ENCODE measurements around the gene C16orf96. TPM values are rescaled to one million over a fixed set of nuclear protein-coding genes. Genes with fewer than 3 reads are reported as not detected.

C16orf96 gene
- total RNA-seq, 2 donors from 2014 or later, result 1.5 to 1.6 TPM

- H3K4me1 Mint-ChIP-seq, result peaks cover 12% of the 10 kb centered on the region
- DNase-seq, result peak; percentile 71
- Histone ChIP-seq H3K9me3 (ENCODE audit: control insufficient read depth, low read length) (peaks cover 10% of the 10 kb centered on the region), H3K4me1 (ENCODE audit: control insufficient read depth, insufficient read depth, low read length) (peaks cover 5% of the 10 kb centered on the region), H3K9ac (ENCODE audit: extremely low read depth, low read length, poor library complexity, severe bottlenecking) (no peak overlapping the region), H3K36me3 (ENCODE audit: control insufficient read depth, insufficient read depth, low read length) (no peaks in the 10 kb centered on the region), H3K27ac (ENCODE audit: low read depth, low read length) (no peak overlapping the region), H3K4me3 (ENCODE audit: low read length) (no peak overlapping the region), H3K27me3 (ENCODE audit: control insufficient read depth, insufficient read depth, low read length, poor library complexity, severe bottlenecking) (no peaks in the 10 kb centered on the region)
- no peaks in the 10 kb centered on the region for H3K36me3 Mint-ChIP-seq (ENCODE audit: low read depth)
- WGBS, 2 experiments (ENCODE audit: insufficient coverage in 1 of 2, insufficient read length in 1 of 2), result 94 to 97% methylated on average over 15 to 17 of the region's 17 CpGs
- H3K9me3 Mint-ChIP-seq, result peaks cover 13% of the 10 kb centered on the region
- H3K27me3 Mint-ChIP-seq (ENCODE audit: insufficient read depth), result peaks cover 7% of the 10 kb centered on the region
- no peak overlapping the region for H3K27ac Mint-ChIP-seq
- H3K4me3 Mint-ChIP-seq, result no peak overlapping the region
- TF ChIP-seq CTCF (conservative IDR thresholded peaks at IDR 0.05), result no peak
These were observed 35.7 kb downstream of the C16orf96 start for GRCh38 chr16:4591706-4592470.

- no peaks in the 10 kb centered on the region for H3K36me3 ChIP-seq (ENCODE audit: control insufficient read depth, insufficient read depth, low read length)
- no peak overlapping the region for H3K9ac ChIP-seq (ENCODE audit: extremely low read depth, low read length, poor library complexity, severe bottlenecking)
- no peak for TF ChIP-seq CTCF (conservative IDR thresholded peaks at IDR 0.05)
- H3K27ac ChIP-seq (ENCODE audit: low read depth, low read length), result no peak overlapping the region
- WGBS, 2 experiments (ENCODE audit: insufficient coverage in 1 of 2, insufficient read length in 1 of 2), result 29 to 43% methylated on average over 13 to 16 of the region's 16 CpGs
- peak overlapping the region; percentile 15 for H3K4me3 Mint-ChIP-seq
- no peaks in the 10 kb centered on the region for H3K36me3 Mint-ChIP-seq (ENCODE audit: low read depth)
- peaks cover 5% of the 10 kb centered on the region for H3K4me1 ChIP-seq (ENCODE audit: control insufficient read depth, insufficient read depth, low read length)
- no peak overlapping the region for H3K4me3 ChIP-seq (ENCODE audit: low read length)
- H3K27me3 Mint-ChIP-seq (ENCODE audit: insufficient read depth), result peaks cover 7% of the 10 kb centered on the region
- DNase-seq, result peak; percentile 92
- H3K27ac Mint-ChIP-seq, result peak overlapping the region; percentile 28
- peaks cover 8% of the 10 kb centered on the region for H3K9me3 ChIP-seq (ENCODE audit: control insufficient read depth, low read length)
- H3K27me3 ChIP-seq (ENCODE audit: control insufficient read depth, insufficient read depth, low read length, poor library complexity, severe bottlenecking), result no peaks in the 10 kb centered on the region
- peaks cover 12% of the 10 kb centered on the region for H3K9me3 Mint-ChIP-seq
- H3K4me1 Mint-ChIP-seq, result peaks cover 12% of the 10 kb centered on the region
These were observed 36.9 kb downstream of the C16orf96 start for GRCh38 chr16:4593086-4593485.

- WGBS, 2 experiments (ENCODE audit: insufficient coverage in 1 of 2, insufficient read length in 1 of 2), result 95 to 97% methylated on average over 33 to 38 of the region's 38 CpGs
- Histone ChIP-seq H3K36me3 (ENCODE audit: control insufficient read depth, insufficient read depth, low read length) (no peaks in the 10 kb centered on the region), H3K27ac (ENCODE audit: low read depth, low read length) (no peak overlapping the region), H3K9me3 (ENCODE audit: control insufficient read depth, low read length) (no peaks in the 10 kb centered on the region), H3K4me3 (ENCODE audit: low read length) (no peak overlapping the region), H3K9ac (ENCODE audit: extremely low read depth, low read length, poor library complexity, severe bottlenecking) (no peak overlapping the region), H3K27me3 (ENCODE audit: control insufficient read depth, insufficient read depth, low read length, poor library complexity, severe bottlenecking) (no peaks in the 10 kb centered on the region), H3K4me1 (ENCODE audit: control insufficient read depth, insufficient read depth, low read length) (peaks cover 5% of the 10 kb centered on the region)
- no peak overlapping the region for H3K4me3 Mint-ChIP-seq
- DNase-seq, result peak; percentile 43
- no peaks in the 10 kb centered on the region for H3K36me3 Mint-ChIP-seq (ENCODE audit: low read depth)
- no peaks in the 10 kb centered on the region for H3K9me3 Mint-ChIP-seq
- H3K4me1 Mint-ChIP-seq, result peaks cover 12% of the 10 kb centered on the region
- peaks cover 2% of the 10 kb centered on the region for H3K27me3 Mint-ChIP-seq (ENCODE audit: insufficient read depth)
- H3K27ac Mint-ChIP-seq, result no peak overlapping the region
- no peak for TF ChIP-seq CTCF (conservative IDR thresholded peaks at IDR 0.05)
These were observed 38.6 kb downstream of the C16orf96 start for GRCh38 chr16:4594433-4595410.

Data from endodermal cell (in vitro differentiated cells).